Suprapubic skin (tissue), 4 donors: Measurements from ENCODE around the gene MYO18B. TPM values are rescaled to one million over a fixed set of nuclear protein-coding genes. Genes with fewer than 3 reads are reported as not detected.

Source experiments
- DNase-seq, 2 donors: peaks; one replicate each; pipeline ENCODE4 v3.0.0-alpha.2; 2019; ENCODE audit warnings: low spot score in 2 of 2
- H3K27ac ChIP-seq: fragments of 200-600 bp; sonication (generic); one replicate; pipeline ENCODE4 v1.5.1; 2019
- H3K27me3 ChIP-seq: fragments of 200-600 bp; sonication (generic); one replicate; pipeline ENCODE4 v1.5.1; 2019
- H3K36me3 ChIP-seq: fragments of 200-600 bp; sonication (generic); one replicate; pipeline ENCODE4 v1.5.1; 2019
- H3K4me1 ChIP-seq: fragments of 200-600 bp; sonication (generic); one replicate; pipeline ENCODE4 v1.5.1; 2019
- H3K4me3 ChIP-seq: fragments of 200-600 bp; sonication (generic); one replicate; pipeline ENCODE4 v1.5.1; 2019; ENCODE audit warnings: mild to moderate bottlenecking
- H3K9me3 ChIP-seq: fragments of 200-600 bp; sonication (generic); one replicate; pipeline ENCODE4 v1.5.1; 2019
- EP300 ChIP-seq: sonication (generic); formaldehyde crosslinking; IDR thresholded peaks from one replicate; pipeline ENCODE4 v1.6.1; 2017; ENCODE audit warnings: antibody characterized with exemption
- POLR2A ChIP-seq, 2 donors: fragments of 450-650 bp; IDR thresholded peaks; one replicate each; pipeline ENCODE4 v1.6.1; 2017; ENCODE audit warnings: antibody characterized with exemption in 2 of 2, mild to moderate bottlenecking in 2 of 2, moderate library complexity in 2 of 2
- POLR2AphosphoS5 ChIP-seq, 3 donors: sonication (generic); formaldehyde crosslinking; IDR thresholded peaks; one replicate each; pipeline ENCODE4 v1.6.1; 2017; ENCODE audit warnings: antibody characterized with exemption in 3 of 3
- WGBS: methylation state at CpG from one replicate; pipeline ENCODE4 v1.1.5; 2018; 5-methylcytosine and 5-hydroxymethylcytosine counted together
- total RNA-seq, 4 donors: library from RNA; depleted of rRNA; stranded (reverse); fragments of >200 nt; gene quantifications; one replicate each; pipeline ENCODE4 v1.1.0, GENCODE V29; 2016
- TF ChIP-seq, protein P1 (sequence below), 2 donors: fragments of 200-600 bp in 1 of 2; fragments of 450-650 bp in 1 of 2; sonication (generic) in 1 of 2; IDR thresholded peaks; one replicate each; pipeline ENCODE4 v1.5.1; 2016 to 2019; ENCODE audit warnings: antibody characterized with exemption in 2 of 2, mild to moderate bottlenecking in 1 of 2, moderate library complexity in 1 of 2

Gene MYO18B
- total RNA-seq, 4 donors from 2014 or later = 1.2 to 3.2 (median 1.7) TPM

DNA sequence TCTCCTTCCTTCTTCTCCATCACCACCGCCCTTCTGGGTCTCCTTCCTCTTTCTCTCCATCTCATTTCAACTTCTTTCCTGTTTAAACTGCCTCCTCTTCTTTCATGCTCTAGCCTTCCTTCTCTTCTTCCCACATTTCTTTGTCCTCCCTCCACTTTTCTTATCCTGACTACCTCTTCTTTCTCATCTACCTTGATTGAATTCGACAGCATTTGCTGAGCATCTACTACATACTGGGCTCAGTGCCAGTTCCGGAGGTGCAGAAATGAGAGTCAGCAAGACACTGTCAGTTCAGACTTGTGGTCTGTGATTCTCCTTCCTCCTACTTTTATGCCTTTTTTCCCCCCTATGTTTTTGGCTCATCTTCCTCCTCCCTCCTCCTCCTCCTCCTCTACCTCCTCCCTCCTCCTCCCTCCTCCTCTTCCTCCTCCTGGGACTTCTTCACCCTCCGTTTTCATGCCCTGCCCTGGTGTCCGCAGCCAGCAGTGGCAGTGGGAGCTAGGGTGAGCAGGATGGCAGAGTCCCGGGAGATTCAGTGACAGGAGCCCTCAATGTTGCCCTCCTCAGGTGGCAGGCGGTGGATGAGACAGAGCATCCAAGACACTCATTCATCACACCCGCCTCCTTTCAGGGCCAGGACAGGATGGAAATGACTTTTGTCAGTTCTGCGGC, 281.3 kb downstream of the MYO18B start:
- no peak overlapping the region for H3K4me3 ChIP-seq
- H3K9me3 ChIP-seq = peaks cover 10% of the 10 kb centered on the region
- H3K36me3 ChIP-seq = no peaks in the 10 kb centered on the region
- no peak for DNase-seq
- H3K27me3 ChIP-seq = peaks cover 11% of the 10 kb centered on the region
- no peak overlapping the region for H3K27ac ChIP-seq
- WGBS = 69% methylated on average over 9 of the region's 9 CpGs
- TF ChIP-seq POLR2A (IDR thresholded peaks at IDR 0.05) (no peak), POLR2AphosphoS5 (IDR thresholded peaks at IDR 0.05) (no peak), EP300 (no peak)
- TF ChIP-seq, protein P1, sequence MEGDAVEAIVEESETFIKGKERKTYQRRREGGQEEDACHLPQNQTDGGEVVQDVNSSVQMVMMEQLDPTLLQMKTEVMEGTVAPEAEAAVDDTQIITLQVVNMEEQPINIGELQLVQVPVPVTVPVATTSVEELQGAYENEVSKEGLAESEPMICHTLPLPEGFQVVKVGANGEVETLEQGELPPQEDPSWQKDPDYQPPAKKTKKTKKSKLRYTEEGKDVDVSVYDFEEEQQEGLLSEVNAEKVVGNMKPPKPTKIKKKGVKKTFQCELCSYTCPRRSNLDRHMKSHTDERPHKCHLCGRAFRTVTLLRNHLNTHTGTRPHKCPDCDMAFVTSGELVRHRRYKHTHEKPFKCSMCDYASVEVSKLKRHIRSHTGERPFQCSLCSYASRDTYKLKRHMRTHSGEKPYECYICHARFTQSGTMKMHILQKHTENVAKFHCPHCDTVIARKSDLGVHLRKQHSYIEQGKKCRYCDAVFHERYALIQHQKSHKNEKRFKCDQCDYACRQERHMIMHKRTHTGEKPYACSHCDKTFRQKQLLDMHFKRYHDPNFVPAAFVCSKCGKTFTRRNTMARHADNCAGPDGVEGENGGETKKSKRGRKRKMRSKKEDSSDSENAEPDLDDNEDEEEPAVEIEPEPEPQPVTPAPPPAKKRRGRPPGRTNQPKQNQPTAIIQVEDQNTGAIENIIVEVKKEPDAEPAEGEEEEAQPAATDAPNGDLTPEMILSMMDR (IDR thresholded peaks at IDR 0.05) = no peak
- H3K4me1 ChIP-seq = no peaks in the 10 kb centered on the region

- 64% methylated on average over 6 of the region's 6 CpGs for WGBS
- no peak overlapping the region for H3K4me3 ChIP-seq
- H3K27ac ChIP-seq = no peak overlapping the region
- no peaks in the 10 kb centered on the region for H3K4me1 ChIP-seq
- H3K36me3 ChIP-seq = no peaks in the 10 kb centered on the region
- TF ChIP-seq POLR2AphosphoS5 (IDR thresholded peaks at IDR 0.05) = no peak
- no peak for TF ChIP-seq EP300
- TF ChIP-seq, protein P1 (IDR thresholded peaks at IDR 0.05) = no peak
- no peak for TF ChIP-seq POLR2A (IDR thresholded peaks at IDR 0.05)
- peaks cover 10% of the 10 kb centered on the region for H3K9me3 ChIP-seq
- H3K27me3 ChIP-seq = peaks cover 10% of the 10 kb centered on the region
- DNase-seq = no peak
Measured at GRCh38 chr22:26025626-26026025, 283.6 kb downstream of the MYO18B start.

- no peaks in the 10 kb centered on the region for H3K36me3 ChIP-seq
- TF ChIP-seq POLR2A (IDR thresholded peaks at IDR 0.05) = no peak
- TF ChIP-seq EP300 = no peak
- TF ChIP-seq, protein P1 (IDR thresholded peaks at IDR 0.05) = no peak
- TF ChIP-seq POLR2AphosphoS5 (IDR thresholded peaks at IDR 0.05) = no peak
- H3K9me3 ChIP-seq = peaks cover 10% of the 10 kb centered on the region
- peaks cover 10% of the 10 kb centered on the region for H3K27me3 ChIP-seq
- no peak overlapping the region for H3K4me3 ChIP-seq
- whole genome bisulfite sequencing = 88% methylated on average over 23 of the region's 23 CpGs
- H3K4me1 ChIP-seq = no peaks in the 10 kb centered on the region
- DNase-seq = no peak
- no peak overlapping the region for H3K27ac ChIP-seq
Measured at GRCh38 chr22:26027341-26027740, 285.4 kb downstream of the MYO18B start.

- H3K9me3 ChIP-seq = peaks cover 9% of the 10 kb centered on the region
- no peak overlapping the region for H3K27ac ChIP-seq
- no peak overlapping the region for H3K4me3 ChIP-seq
- H3K4me1 ChIP-seq = no peaks in the 10 kb centered on the region
- WGBS = 86% methylated on average over 6 of the region's 6 CpGs
- H3K36me3 ChIP-seq = no peaks in the 10 kb centered on the region
- peaks cover under 1% of the 10 kb centered on the region for H3K27me3 ChIP-seq
- no peak for DNase-seq
- TF ChIP-seq, protein P1 (IDR thresholded peaks at IDR 0.05) = no peak
- TF ChIP-seq EP300 (no peak), POLR2AphosphoS5 (IDR thresholded peaks at IDR 0.05) (no peak), POLR2A (IDR thresholded peaks at IDR 0.05) (no peak)
Measured at GRCh38 chr22:26031641-26032040, 289.7 kb downstream of the MYO18B start.

- TF ChIP-seq POLR2A (IDR thresholded peaks at IDR 0.05) = no peak
- TF ChIP-seq EP300 = no peak
- no peak for TF ChIP-seq POLR2AphosphoS5 (IDR thresholded peaks at IDR 0.05)
- TF ChIP-seq, protein P1 (IDR thresholded peaks at IDR 0.05) = no peak
- Histone ChIP-seq H3K9me3 (peaks cover 9% of the 10 kb centered on the region), H3K27ac (no peak overlapping the region), H3K4me1 (no peaks in the 10 kb centered on the region), H3K36me3 (no peaks in the 10 kb centered on the region), H3K27me3 (no peaks in the 10 kb centered on the region), H3K4me3 (no peak overlapping the region)
- DNase-seq = no peak
- WGBS = 81% methylated on average over 7 of the region's 7 CpGs
Measured at GRCh38 chr22:26033071-26033470, 291.1 kb downstream of the MYO18B start.
